ENCODE results near the gene PROC. TPM values are rescaled to one million over a fixed set of nuclear protein-coding genes. Genes with fewer than 3 reads are reported as not detected.

The PROC gene
- total RNA-seq, 2 experiments from 2014 or later: not detected

DNA sequence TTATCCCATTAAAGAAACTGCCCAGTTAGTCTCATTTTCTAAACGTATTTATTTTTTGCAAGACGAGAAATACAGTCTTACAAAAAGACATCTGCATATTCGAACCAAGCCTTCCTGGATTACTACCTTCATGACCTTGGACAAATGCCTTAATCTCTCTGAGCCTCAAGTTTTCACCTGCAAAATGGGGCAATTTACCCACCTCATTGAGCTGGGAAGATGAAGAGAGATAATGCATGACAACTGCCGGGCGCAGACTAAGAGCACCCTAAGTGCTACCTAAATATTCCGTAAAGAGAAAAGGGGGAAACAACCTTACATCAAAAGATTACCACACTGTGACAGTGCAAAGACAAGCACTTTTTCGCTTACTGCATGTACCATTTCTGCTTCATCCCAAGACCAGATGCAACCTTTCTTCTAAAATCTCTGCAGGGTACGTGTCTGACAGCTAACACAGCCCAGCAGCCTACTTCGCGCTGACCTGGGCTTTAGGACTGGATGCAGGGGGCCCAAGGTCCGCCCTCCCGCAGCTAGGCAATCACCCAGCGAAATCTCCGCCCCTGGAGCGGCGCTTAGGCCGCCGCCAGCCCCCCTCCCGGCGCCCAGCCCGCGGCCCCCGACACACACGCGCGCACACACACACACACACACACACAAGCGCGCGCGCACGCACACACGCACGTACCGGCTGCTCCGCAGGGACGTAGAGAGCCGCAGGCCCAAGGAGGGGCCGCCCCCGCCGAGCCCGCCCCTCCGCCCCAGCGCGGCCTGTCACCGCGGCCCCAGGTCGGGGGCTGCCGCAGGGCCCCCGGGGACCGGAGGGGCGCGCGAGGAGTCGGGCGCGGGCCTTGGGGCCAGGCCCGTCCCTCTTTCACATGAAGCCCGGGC, 31.2 kb upstream of the PROC start:
- CTCF ChIA-PET: interaction anchor here (0.6 to 1.2 kb wide), 3 partner anchors 8 to 81 kb away, joined by 3 read pairs; no protein-coding TSS in a partner anchor
- Mint-ChIP-seq H3K4me1 (peaks cover 57% of the 10 kb centered on the region), H3K4me3 (peak overlapping the region; percentile 78), H3K27me3 (no peaks in the 10 kb centered on the region), H3K27ac (peak overlapping the region; percentile 62), H3K36me3 (ENCODE audit: low read depth) (peaks cover 19% of the 10 kb centered on the region), H3K9me3 (no peaks in the 10 kb centered on the region)
- DNase-seq: peak; percentile 82
- POLR2A ChIA-PET: interaction anchor here (0.6 to 3.9 kb wide), 6 partner anchors 12 to 470 kb away, joined by 3 to 27 read pairs (median 3); partner anchors contain the start of genes ERCC3 and SFT2D3

DNA sequence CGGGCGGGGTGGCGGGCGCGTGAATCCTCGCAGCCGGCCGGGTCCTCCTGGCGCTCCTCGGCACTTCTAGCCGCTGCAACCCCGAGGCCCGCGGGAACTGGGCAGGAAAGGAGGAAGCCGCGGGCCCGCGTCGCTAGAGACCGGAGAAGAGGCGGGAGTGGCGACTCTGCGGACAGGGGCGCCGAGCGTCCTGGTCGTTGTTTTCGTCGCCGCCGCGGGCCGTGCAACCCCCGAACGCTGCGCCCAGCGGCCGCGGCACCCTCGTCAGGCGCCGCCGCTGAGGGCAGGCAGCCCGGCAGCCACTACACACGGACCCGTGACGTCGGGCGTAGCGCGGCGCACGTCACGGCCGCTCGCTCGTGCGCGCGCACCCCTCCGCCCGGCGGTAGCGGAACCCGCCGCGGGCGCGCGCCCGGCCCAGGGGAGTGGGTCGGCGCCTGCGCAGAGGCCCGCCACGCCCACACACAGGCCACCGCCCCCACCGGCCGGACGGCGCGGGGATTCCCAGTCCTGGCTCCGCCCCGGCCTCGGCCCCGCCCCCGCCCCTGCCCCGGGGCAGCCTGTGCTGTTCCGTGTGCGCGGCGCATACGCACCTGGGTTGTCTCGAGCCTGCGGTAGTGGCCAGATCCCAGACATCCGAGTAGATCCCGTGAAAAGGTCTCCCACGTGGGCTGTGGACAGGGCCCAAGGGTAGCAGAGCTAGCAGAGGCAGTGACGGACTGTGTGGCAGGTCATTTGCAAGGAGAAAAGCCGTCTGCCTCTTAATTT, 30.4 kb upstream of the PROC start, which contains the start of gene MAP3K2:
Gene MAP3K2 (minus strand): TSS at position 321 of the 768 bp plus-strand sequence. CDS start 44,846 bp downstream, outside the sequence.
- H3K9me3 Mint-ChIP-seq: no peaks in the 10 kb centered on the region

DNA sequence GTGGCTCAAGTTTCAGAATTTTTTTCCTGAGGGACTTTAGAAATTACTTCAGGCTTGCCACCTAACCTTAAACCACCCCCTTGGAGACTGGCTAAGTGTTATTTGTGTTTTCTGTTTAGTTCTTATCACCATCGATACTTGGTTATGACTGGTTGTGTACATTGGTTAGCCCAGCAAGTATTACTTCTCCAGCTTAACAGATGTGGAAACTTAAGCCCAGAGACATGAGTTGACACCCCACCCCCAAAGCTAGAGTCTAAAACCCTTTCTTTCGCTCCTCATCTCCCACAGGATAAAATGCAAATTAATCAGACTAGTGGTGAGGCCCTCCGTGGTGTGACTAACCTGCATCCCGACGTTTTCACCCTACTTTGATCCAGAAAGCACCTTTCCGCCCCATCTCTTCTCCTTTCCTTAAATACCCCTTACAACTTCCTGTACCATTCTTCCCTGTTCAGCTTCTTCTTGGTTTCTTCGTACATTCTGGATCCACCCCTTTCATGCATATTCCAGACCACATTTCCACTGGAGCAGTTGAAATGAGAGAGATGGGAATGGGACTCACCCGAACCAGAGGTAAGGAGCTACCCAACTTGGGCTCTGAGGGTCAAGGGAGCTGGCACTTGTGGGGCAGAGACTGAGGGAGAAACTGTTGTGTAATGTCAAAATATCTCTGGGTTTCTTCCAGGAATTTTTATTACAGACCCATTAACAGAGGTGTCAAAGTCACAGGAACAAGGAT, 29.6 kb upstream of the PROC start:
- Mint-ChIP-seq H3K4me1 (peaks cover 57% of the 10 kb centered on the region), H3K36me3 (ENCODE audit: low read depth) (peaks cover 10% of the 10 kb centered on the region), H3K27me3 (no peaks in the 10 kb centered on the region), H3K27ac (peak overlapping the region; percentile 83), H3K4me3 (peak overlapping the region; percentile 77), H3K9me3 (no peaks in the 10 kb centered on the region)
- no peak for DNase-seq
- CTCF ChIA-PET: interaction anchor here (1.5 kb wide), 1 partner anchor 138 kb away, joined by 5 read pairs; the partner anchor contains the start of gene IWS1
- POLR2A ChIA-PET: interaction anchor here (1.0 to 3.9 kb wide), 9 partner anchors 11 to 307 kb away, joined by 3 to 27 read pairs (median 8); partner anchors contain the start of gene IWS1

More for the DNA sequence above, 30.4 kb upstream of the PROC start, which contains the start of gene MAP3K2:
- Mint-ChIP-seq H3K4me3 (peak within 1 kb of the TSS; percentile 78), H3K36me3 (ENCODE audit: low read depth) (peaks cover 16% of the 10 kb centered on the region), H3K27me3 (no peaks in the 10 kb centered on the region), H3K27ac (peak within 1 kb of the TSS; percentile 83), H3K4me1 (peaks cover 57% of the 10 kb centered on the region)
- ChIA-PET CTCF (interaction anchor here (0.6 kb wide), 1 partner anchor 82 kb away, joined by 3 read pairs; no protein-coding TSS in a partner anchor), POLR2A (interaction anchor here (1.0 to 3.9 kb wide), 9 partner anchors 11 to 307 kb away, joined by 3 to 27 read pairs (median 8); partner anchors contain the start of gene IWS1)
- peak; percentile 95 for DNase-seq

DNA sequence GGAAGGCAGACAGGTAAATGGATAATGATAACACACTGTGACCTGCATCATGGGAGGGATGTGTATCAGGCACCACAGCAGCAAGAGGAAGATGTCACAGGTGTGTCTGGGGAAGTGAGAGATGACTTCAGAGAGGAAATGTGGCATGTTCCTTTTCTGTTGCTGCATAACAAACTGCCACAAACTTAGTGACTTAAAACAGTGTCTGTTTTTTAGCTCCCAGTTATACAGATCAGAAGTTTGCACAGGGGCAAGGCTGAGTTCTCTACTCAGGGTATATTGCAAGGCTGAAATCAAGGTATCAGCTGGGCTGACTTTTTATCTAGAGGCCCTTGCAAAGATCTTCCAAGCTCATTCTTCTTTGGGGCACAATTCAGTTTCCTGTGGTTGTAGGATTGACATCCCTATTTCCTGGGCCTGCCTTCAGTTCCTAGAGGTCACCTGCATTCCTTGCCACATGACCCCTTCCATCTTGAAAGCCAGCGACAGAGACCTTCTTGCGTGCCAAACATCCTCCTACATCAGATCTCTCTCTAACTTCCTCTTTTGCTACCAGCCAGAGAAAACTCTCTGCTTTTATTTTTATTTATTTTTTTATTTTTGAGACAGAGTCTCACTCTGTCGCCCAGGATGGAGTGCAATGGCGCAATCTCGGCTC, 28.3 kb upstream of the PROC start:
- no peaks in the 10 kb centered on the region for H3K27me3 Mint-ChIP-seq
- ChIA-PET POLR2A (interaction anchor here (2.1 to 3.9 kb wide), 4 partner anchors 13 to 137 kb away, joined by 7 to 27 read pairs (median 11); partner anchors contain the start of gene IWS1), CTCF (interaction anchor here (1.5 kb wide), 1 partner anchor 137 kb away, joined by 5 read pairs; the partner anchor contains the start of gene IWS1)
- DNase-seq: no peak
- H3K4me3 Mint-ChIP-seq: no peak overlapping the region
- H3K36me3 Mint-ChIP-seq (ENCODE audit: low read depth): peaks cover 2% of the 10 kb centered on the region
- H3K27ac Mint-ChIP-seq: peak overlapping the region; percentile 82
- H3K4me1 Mint-ChIP-seq: peaks cover 49% of the 10 kb centered on the region
- no peaks in the 10 kb centered on the region for H3K9me3 Mint-ChIP-seq

DNA sequence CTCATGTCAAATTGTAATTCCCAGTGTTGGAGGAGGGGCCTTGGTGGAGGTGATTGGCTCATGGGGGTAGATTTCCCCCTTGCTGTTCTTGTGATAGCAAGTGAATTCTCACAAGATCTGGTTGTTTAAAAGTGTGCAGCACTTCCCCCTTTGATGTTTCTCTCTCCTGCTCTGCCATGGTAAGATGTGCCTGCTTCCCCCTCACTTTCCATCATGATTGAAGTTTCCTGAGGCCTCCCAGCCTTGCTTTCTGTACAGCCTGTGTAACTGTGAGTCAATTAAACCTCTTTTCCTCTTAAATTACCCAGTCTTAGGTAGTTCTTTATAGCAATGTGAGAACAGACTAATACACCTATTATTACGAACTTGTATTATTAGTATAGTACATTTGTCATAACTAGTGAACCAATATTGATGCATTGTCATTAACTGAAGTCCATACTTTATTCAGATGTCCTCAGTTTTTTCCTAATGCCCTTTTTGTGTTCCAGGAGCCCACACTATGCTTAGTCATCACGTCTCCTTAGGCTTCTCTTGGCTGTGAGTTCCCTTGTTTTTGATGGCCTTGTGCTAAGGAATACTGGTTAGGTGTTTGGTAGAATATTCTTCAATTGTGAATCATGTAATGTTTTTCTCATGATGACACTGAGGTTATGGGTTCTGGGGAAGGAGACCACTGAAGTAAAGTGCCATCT, 25.9 kb upstream of the PROC start:
- Mint-ChIP-seq H3K9me3 (no peaks in the 10 kb centered on the region), H3K4me3 (no peak overlapping the region), H3K36me3 (ENCODE audit: low read depth) (no peaks in the 10 kb centered on the region), H3K27me3 (no peaks in the 10 kb centered on the region), H3K4me1 (peaks cover 29% of the 10 kb centered on the region), H3K27ac (no peak overlapping the region)
- POLR2A ChIA-PET: no interaction called here
- no peak for DNase-seq
- CTCF ChIA-PET: interaction anchor here (1.0 kb wide), 1 partner anchor 10 kb away, joined by 3 read pairs; no protein-coding TSS in a partner anchor

DNA sequence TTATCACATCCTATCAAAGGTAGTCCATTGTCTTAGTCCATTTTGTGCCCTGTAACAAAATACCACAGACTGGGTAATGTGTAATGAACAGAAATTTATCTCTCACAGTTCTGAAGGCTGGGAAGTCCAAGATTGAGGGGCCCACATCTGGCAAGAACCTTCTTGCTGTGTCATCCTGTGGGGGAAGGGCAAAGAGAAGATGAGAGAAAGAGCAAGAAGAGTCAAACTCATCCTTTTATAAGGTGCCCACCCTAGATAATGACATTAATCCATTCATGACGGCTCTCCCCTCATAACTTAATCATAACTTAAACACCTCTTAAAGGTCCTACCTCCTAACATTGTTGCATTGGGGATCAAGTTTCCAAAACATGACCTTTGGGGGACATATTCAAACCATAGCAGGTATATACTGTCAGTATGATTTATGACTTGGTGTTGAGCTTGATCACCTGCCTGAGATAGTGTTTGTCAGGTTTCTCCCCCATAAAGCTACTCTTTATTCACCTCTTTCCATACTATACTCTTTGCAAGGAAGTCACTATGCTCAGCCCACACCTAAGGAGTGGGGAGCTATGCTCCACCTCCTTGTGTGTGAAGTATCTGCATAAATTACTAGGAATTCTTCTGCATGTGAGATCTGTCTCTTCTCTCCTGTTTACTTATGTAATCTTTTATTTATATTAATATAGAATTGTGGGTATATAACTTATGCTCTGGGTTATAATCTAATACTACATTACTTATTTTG, 25.2 kb upstream of the PROC start:
- Mint-ChIP-seq H3K36me3 (ENCODE audit: low read depth) (no peaks in the 10 kb centered on the region), H3K4me1 (peaks cover 36% of the 10 kb centered on the region), H3K27me3 (no peaks in the 10 kb centered on the region), H3K9me3 (no peaks in the 10 kb centered on the region), H3K4me3 (no peak overlapping the region), H3K27ac (no peak overlapping the region)
- CTCF ChIA-PET: interaction anchor here (1.0 kb wide), 1 partner anchor 10 kb away, joined by 3 read pairs; no protein-coding TSS in a partner anchor
- POLR2A ChIA-PET: no interaction called here
- DNase-seq: no peak

DNA sequence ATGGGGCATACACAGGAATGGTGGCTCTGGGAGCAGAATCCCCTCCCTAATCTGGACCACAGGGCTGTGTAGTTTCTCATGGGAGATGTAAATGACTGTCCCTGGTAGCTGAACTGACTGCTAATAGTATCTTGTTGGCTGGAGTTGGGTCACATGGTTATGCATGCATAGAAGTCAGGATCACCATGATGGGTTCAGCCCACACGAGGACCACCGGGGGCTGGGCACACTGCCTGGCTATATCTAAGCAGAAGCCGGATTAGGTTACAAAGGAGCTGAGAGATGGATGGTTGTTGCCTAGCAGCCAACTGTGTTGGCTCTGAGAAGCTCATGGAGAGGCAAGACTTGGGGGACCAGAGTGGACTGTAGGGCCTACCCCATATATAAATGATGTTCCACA, 23.7 kb upstream of the PROC start:
- no peak for DNase-seq
- no peaks in the 10 kb centered on the region for H3K36me3 Mint-ChIP-seq (ENCODE audit: low read depth)
- no peaks in the 10 kb centered on the region for H3K9me3 Mint-ChIP-seq
- ChIA-PET POLR2A (no interaction called here), CTCF (no interaction called here)
- peaks cover 6% of the 10 kb centered on the region for H3K27me3 Mint-ChIP-seq
- peaks cover 31% of the 10 kb centered on the region for H3K4me1 Mint-ChIP-seq
- H3K4me3 Mint-ChIP-seq: no peak overlapping the region
- no peak overlapping the region for H3K27ac Mint-ChIP-seq

DNA sequence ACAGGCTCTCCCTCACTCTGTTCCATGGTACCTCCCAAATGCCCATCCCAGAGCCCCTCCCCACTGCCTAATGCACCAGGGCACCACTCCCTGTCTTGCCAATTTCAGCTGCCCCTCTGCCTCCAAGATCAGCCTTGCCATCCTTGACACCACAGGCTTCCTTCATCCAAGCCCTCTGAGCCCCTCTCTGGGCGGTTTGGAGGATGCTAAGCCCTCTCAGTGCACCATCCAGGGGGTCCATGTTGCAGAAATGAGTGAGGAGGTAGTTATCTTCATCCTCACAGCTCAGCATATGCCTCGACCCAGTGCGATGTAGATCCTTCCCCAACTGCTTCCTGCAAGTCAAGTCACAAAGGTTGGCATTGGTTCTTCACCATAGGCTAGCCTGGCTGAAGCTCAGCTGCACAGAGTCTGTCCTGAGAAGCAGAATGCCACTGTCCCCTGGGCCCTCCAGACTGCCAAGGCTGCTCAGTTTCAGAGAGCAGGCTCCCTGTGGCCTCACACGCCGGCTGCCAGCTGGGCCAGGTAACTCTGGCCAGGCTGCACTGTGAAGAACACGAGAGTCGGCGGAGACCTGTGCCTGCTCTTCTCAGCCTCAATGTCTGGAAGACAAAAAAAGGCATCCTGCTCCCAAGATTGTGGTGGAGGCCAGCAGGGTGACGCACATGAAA, 20.5 kb upstream of the PROC start:
- ChIA-PET CTCF (interaction anchor here (0.6 kb wide), 1 partner anchor 13 kb away, joined by 3 read pairs; no protein-coding TSS in a partner anchor), POLR2A (interaction anchor here (1.3 to 2.4 kb wide), 2 partner anchors 13 to 316 kb away, joined by 3 to 11 read pairs; no protein-coding TSS in a partner anchor)
- Mint-ChIP-seq H3K27ac (no peak overlapping the region), H3K36me3 (ENCODE audit: low read depth) (no peaks in the 10 kb centered on the region), H3K27me3 (peaks cover 6% of the 10 kb centered on the region), H3K4me3 (no peak overlapping the region), H3K9me3 (no peaks in the 10 kb centered on the region), H3K4me1 (peaks cover 37% of the 10 kb centered on the region)
- no peak for DNase-seq

DNA sequence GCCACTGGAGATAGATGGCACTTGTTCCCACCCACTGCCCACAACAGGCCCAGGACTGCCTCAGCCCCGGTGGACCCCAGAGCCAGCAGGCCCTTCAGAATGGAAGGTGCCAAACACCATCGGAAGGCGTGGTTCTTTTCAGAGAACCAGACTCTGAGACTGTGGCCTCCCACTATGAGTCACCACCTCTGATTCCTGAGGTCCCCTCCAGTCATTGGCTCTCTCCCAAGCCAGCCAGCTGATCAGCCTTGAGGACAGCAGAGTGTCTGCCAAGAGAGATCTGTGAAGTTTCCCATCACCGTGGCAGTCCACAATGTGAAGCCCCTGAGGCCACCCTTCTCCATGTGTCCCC, 20.0 kb upstream of the PROC start:
- H3K4me1 Mint-ChIP-seq: peaks cover 35% of the 10 kb centered on the region
- DNase-seq: peak; percentile 72
- H3K4me3 Mint-ChIP-seq: no peak overlapping the region
- no peaks in the 10 kb centered on the region for H3K9me3 Mint-ChIP-seq
- CTCF ChIA-PET: no interaction called here
- H3K27me3 Mint-ChIP-seq: peaks cover 6% of the 10 kb centered on the region
- H3K36me3 Mint-ChIP-seq (ENCODE audit: low read depth): no peaks in the 10 kb centered on the region
- H3K27ac Mint-ChIP-seq: peak overlapping the region; percentile 52
- POLR2A ChIA-PET: interaction anchor here (0.7 to 2.4 kb wide), 4 partner anchors 9 to 318 kb away, joined by 3 to 11 read pairs (median 5); no protein-coding TSS in a partner anchor

DNA sequence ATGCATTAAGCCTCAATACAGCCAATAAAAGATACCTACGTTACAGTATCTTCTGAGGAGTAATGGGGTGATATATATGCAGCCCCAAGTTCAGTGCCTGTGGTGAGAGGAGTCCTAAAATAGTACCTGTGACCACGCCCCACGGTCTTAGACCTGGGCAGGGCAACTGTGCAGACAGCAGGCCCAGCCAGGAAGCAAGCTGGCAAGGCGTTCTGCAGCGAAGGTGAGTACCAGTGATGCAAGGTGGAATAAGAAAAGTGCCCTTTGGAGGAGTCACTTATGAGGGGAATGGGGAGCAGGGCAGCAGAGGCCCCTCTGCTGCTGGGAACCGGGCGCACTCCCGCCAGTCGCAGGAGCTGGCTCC, 17.7 kb upstream of the PROC start:
- ChIA-PET CTCF (no interaction called here), POLR2A (interaction anchor here (2.2 kb wide), 1 partner anchor 12 kb away, joined by 11 read pairs; the partner anchor contains the start of gene MAP3K2)
- DNase-seq: no peak
- Mint-ChIP-seq H3K27ac (no peak overlapping the region), H3K4me3 (no peak overlapping the region), H3K4me1 (peaks cover 35% of the 10 kb centered on the region), H3K9me3 (no peaks in the 10 kb centered on the region), H3K36me3 (ENCODE audit: low read depth) (no peaks in the 10 kb centered on the region), H3K27me3 (peaks cover 13% of the 10 kb centered on the region)
